MM.1S (cell line): ENCODE data around the gene SHISA7.

Source experiments
- DNase-seq: peaks from one replicate; pipeline ENCODE4 v3.0.0-alpha.2; 2015
- H2AFZ ChIP-seq: fragments of 300-600 bp; sonication (generic); 2 replicates; pipeline ENCODE4 v1.6.0; 2016; ENCODE audit warnings: antibody characterized with exemption, low read length
- H3F3A ChIP-seq: fragments of 300-600 bp; sonication (generic); 2 replicates; pipeline ENCODE4 v1.6.1; 2016; ENCODE audit warnings: mild to moderate bottlenecking, antibody characterized with exemption, low read length, moderate library complexity, mixed read lengths; ENCODE audit not compliant: insufficient read depth
- H3K27ac ChIP-seq: fragments of 300-600 bp; sonication (generic); 2 replicates; pipeline ENCODE4 v1.5.1; 2016; ENCODE audit warnings: mild to moderate bottlenecking, low read length
- H3K27me3 ChIP-seq: fragments of 300-600 bp; sonication (generic); replicated peaks from 2 replicates; pipeline ENCODE4 v1.6.0; 2016; ENCODE audit warnings: low read length; ENCODE audit not compliant: insufficient read depth
- H3K36me3 ChIP-seq: fragments of 300-600 bp; sonication (generic); replicated peaks from 2 replicates; pipeline ENCODE4 v1.6.1; 2016; ENCODE audit warnings: mild to moderate bottlenecking, low read length, mixed read lengths; ENCODE audit not compliant: insufficient read depth
- H3K4me1 ChIP-seq: fragments of 300-600 bp; sonication (generic); 2 replicates; pipeline ENCODE4 v1.6.1; 2016; ENCODE audit warnings: low read length, mixed read lengths
- H3K4me2 ChIP-seq: fragments of 300-600 bp; sonication (generic); 2 replicates; pipeline ENCODE4 v1.6.0; 2016; ENCODE audit warnings: low read depth, low read length
- H3K4me3 ChIP-seq: fragments of 300-600 bp; sonication (generic); 2 replicates; pipeline ENCODE4 v1.5.1; 2016; ENCODE audit warnings: low read length, mixed read lengths
- H3K79me2 ChIP-seq: fragments of 300-600 bp; sonication (generic); 2 replicates; pipeline ENCODE4 v1.6.1; 2016; ENCODE audit warnings: mixed run types, low read length, mixed read lengths
- H3K9ac ChIP-seq: fragments of 300-600 bp; sonication (generic); 2 replicates; pipeline ENCODE4 v1.6.1; 2016; ENCODE audit warnings: low read length, mixed read lengths
- H3K9me2 ChIP-seq: fragments of 300-600 bp; sonication (generic); replicated peaks from 2 replicates; pipeline ENCODE4 v1.6.1; 2016; ENCODE audit warnings: mild to moderate bottlenecking, low read length, mixed read lengths; ENCODE audit not compliant: insufficient read depth
- H3K9me3 ChIP-seq: fragments of 300-600 bp; sonication (generic); replicated peaks from 2 replicates; pipeline ENCODE4 v1.6.1; 2016; ENCODE audit warnings: mild to moderate bottlenecking, low read length, mixed read lengths; ENCODE audit not compliant: insufficient read depth
- H4K20me1 ChIP-seq: fragments of 300-600 bp; sonication (generic); 2 replicates; pipeline ENCODE4 v1.6.1; 2016; ENCODE audit warnings: mild to moderate bottlenecking, low read length, moderate library complexity, mixed read lengths; ENCODE audit not compliant: insufficient read depth
- EZH2 ChIP-seq: fragments of 300-600 bp; sonication (generic); optimal IDR thresholded peaks from 2 replicates; pipeline ENCODE3; 2017; ENCODE audit warnings: low read depth, mild to moderate bottlenecking, antibody characterized with exemption, low read length, mixed read lengths
- EZH2phosphoT487 ChIP-seq: fragments of 300-600 bp; sonication (generic); IDR thresholded peaks from 2 replicates; pipeline ENCODE4 v1.6.1; 2018; ENCODE audit warnings: antibody characterized with exemption, low read length
- TF ChIP-seq, protein P1 (sequence below): fragments of 300-600 bp; sonication (generic); IDR thresholded peaks from 2 replicates; pipeline ENCODE4 v1.5.1; 2016; ENCODE audit warnings: antibody characterized with exemption, low read length, mixed read lengths

Gene SHISA7

GRCh38 chr19:55453511-55454260, 10.6 kb upstream of the SHISA7 start:
- Histone ChIP-seq H3K36me3 (no peaks in the 10 kb centered on the region), H3K4me2 (no peak overlapping the region), H3K27me3 (peaks cover 23% of the 10 kb centered on the region), H3F3A (no peaks in the 10 kb centered on the region), H4K20me1 (no peaks in the 10 kb centered on the region), H3K9me2 (no peaks in the 10 kb centered on the region), H3K9ac (no peak overlapping the region), H3K4me3 (no peak overlapping the region), H2AFZ (no peak overlapping the region), H3K9me3 (no peaks in the 10 kb centered on the region), H3K4me1 (no peaks in the 10 kb centered on the region), H3K79me2 (no peaks in the 10 kb centered on the region), H3K27ac (no peak overlapping the region)
- DNase-seq, result no peak
- TF ChIP-seq EZH2phosphoT487 (no peak), EZH2 (no peak)
- TF ChIP-seq, protein P1, sequence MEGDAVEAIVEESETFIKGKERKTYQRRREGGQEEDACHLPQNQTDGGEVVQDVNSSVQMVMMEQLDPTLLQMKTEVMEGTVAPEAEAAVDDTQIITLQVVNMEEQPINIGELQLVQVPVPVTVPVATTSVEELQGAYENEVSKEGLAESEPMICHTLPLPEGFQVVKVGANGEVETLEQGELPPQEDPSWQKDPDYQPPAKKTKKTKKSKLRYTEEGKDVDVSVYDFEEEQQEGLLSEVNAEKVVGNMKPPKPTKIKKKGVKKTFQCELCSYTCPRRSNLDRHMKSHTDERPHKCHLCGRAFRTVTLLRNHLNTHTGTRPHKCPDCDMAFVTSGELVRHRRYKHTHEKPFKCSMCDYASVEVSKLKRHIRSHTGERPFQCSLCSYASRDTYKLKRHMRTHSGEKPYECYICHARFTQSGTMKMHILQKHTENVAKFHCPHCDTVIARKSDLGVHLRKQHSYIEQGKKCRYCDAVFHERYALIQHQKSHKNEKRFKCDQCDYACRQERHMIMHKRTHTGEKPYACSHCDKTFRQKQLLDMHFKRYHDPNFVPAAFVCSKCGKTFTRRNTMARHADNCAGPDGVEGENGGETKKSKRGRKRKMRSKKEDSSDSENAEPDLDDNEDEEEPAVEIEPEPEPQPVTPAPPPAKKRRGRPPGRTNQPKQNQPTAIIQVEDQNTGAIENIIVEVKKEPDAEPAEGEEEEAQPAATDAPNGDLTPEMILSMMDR, result no peak

DNA sequence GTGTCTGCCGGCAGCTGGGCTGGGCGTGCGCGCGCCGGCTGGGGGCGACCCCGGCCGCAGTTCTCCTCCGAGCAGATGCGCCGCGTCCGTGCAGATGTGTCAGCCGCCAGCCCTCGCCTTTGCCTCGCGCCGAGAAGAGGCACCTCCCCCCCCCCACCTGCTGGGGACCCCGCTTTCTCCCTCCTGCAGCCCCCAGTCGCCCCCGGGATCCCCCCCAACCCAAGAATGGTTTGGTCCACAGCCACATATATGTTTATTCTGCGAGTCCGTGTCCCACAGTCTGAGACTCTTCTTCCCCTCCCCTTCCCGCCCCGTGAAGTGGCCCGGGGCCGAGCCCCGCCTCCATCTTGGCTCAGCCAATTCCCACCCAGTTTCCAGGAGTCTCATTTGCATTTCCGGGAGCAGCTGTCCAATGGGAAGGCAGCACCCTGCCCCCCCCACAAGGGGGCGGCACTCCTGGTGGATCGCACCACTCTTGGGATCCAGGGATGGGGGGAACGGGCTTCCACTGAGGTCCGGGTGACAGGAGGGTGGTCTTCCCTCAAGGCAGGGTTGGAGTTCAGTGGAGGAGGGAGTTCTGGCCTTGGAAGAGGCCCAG, 9.7 kb upstream of the SHISA7 start:
- Histone ChIP-seq H3K36me3 (no peaks in the 10 kb centered on the region), H2AFZ (no peak overlapping the region), H3K27ac (no peak overlapping the region), H3K9me3 (no peaks in the 10 kb centered on the region), H3K9me2 (no peaks in the 10 kb centered on the region), H4K20me1 (no peaks in the 10 kb centered on the region), H3K79me2 (no peaks in the 10 kb centered on the region), H3K4me2 (no peak overlapping the region), H3K27me3 (peaks cover 23% of the 10 kb centered on the region), H3K4me1 (no peaks in the 10 kb centered on the region), H3F3A (no peaks in the 10 kb centered on the region), H3K4me3 (no peak overlapping the region), H3K9ac (no peak overlapping the region)
- TF ChIP-seq EZH2 (no peak), EZH2phosphoT487 (no peak)
- TF ChIP-seq, protein P1, result no peak
- no peak for DNase-seq

DNA sequence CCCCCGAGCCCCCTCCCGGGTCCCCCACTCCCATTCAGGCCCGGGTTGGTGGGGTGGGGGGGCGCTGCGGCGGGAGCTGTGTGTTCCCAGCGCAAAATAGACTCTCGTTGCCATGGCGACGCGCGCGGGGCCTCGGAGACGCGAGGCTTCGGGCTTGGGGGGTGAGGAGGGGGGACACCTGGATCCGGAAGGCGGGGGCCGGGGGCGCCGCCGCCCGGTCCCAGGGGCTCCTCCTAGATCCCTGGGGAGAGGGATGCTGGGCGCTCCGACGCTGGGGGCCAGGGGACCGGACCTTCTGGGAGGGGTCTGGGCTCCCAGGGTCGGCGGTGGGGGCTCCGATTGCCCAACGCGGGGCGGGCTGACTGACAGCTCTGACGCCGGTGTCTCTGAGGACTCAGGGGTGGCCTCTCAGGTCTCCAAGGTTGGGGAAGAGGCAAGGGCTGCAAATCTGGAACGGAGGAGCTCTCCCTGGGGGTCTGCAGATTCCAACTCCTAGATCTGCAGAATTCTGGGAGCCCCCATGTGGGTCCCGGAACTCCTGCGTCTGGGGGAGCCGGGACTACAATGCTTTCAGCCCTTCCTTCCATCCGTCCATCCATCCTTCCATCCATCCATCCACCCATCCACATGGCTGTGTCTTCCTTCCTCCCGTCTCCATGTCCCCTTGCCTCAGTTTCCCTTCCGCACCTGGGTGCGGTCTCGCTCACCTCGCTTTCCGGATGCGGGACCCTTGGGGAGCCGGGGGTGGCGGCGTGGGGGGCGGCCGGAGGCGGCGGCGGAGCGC, 9.1 kb upstream of the SHISA7 start:
- H3K27me3 ChIP-seq, result peaks cover 28% of the 10 kb centered on the region
- no peak overlapping the region for H3K4me2 ChIP-seq
- no peak overlapping the region for H3K9ac ChIP-seq
- no peaks in the 10 kb centered on the region for H3K36me3 ChIP-seq
- H3K79me2 ChIP-seq, result no peaks in the 10 kb centered on the region
- H3K9me2 ChIP-seq, result no peaks in the 10 kb centered on the region
- no peak overlapping the region for H3K27ac ChIP-seq
- no peak overlapping the region for H3K4me3 ChIP-seq
- H4K20me1 ChIP-seq, result no peaks in the 10 kb centered on the region
- H3K4me1 ChIP-seq, result no peaks in the 10 kb centered on the region
- H3F3A ChIP-seq, result no peaks in the 10 kb centered on the region
- TF ChIP-seq, protein P1, result no peak
- TF ChIP-seq EZH2phosphoT487 (no peak), EZH2 (no peak)
- no peak for DNase-seq
- no peak overlapping the region for H2AFZ ChIP-seq
- no peaks in the 10 kb centered on the region for H3K9me3 ChIP-seq
